Left forelimb (tissue), 1 donor: ENCODE results near the gene CALU.

Experiments
- DNase-seq: peaks from one replicate; pipeline ENCODE4 v3.0.0-alpha.2; 2018; ENCODE audit warnings: low spot score

CALU gene

GRCh38 chr7:128788446-128789412 is 49.6 kb downstream of the CALU start:
- DNase-seq = no peak

- no peak for DNase-seq
Observed at GRCh38 chr7:128790315-128791041, 51.3 kb downstream of the CALU start.

GRCh38 chr7:128791121-128791971 is 52.2 kb downstream of the CALU start, which contains the start of gene CCDC136:
Gene CCDC136, plus strand, starts transcription at chr7:128791968. Its CDS starts 444 bp downstream, at chr7:128792412.
- DNase-seq = peak; percentile 76

- DNase-seq = no peak
Observed at GRCh38 chr7:128791972-128792327, 52.8 kb downstream of the CALU start.

GRCh38 chr7:128792471-128793180 is 53.5 kb downstream of the CALU start:
- DNase-seq = no peak

GRCh38 chr7:128793181-128793547 is 54.0 kb downstream of the CALU start:
- DNase-seq = no peak

- no peak for DNase-seq
Observed at GRCh38 chr7:128794020-128794419, 54.9 kb downstream of the CALU start.

GRCh38 chr7:128794436-128794835 is 55.3 kb downstream of the CALU start:
- DNase-seq = no peak

- DNase-seq = no peak
Observed at GRCh38 chr7:128795129-128795528, 56.0 kb downstream of the CALU start.

- no peak for DNase-seq
Observed at GRCh38 chr7:128796327-128796726, 57.2 kb downstream of the CALU start.

- no peak for DNase-seq
Observed at GRCh38 chr7:128799451-128799850, 60.3 kb downstream of the CALU start.

GRCh38 chr7:128800567-128800966 is 61.4 kb downstream of the CALU start:
- no peak for DNase-seq

- no peak for DNase-seq
Observed at GRCh38 chr7:128801003-128801402, 61.8 kb downstream of the CALU start.

- no peak for DNase-seq
Observed at GRCh38 chr7:128801667-128802418, 62.7 kb downstream of the CALU start.

- DNase-seq = no peak
Observed at GRCh38 chr7:128804484-128804883, 65.3 kb downstream of the CALU start.

- no peak for DNase-seq
Observed at GRCh38 chr7:128805225-128805624, 66.1 kb downstream of the CALU start.

- DNase-seq = no peak
Observed at GRCh38 chr7:128807191-128807590, 68.0 kb downstream of the CALU start.

- no peak for DNase-seq
Observed at GRCh38 chr7:128809363-128809762, 70.2 kb downstream of the CALU start.

- DNase-seq = no peak
Observed at GRCh38 chr7:128810473-128810872, 71.3 kb downstream of the CALU start.

- DNase-seq = no peak
Observed at GRCh38 chr7:128810997-128811396, 71.8 kb downstream of the CALU start.
